ENCODE measurements around the gene HVCN1. TPM values are rescaled to one million over a fixed set of nuclear protein-coding genes. Genes with fewer than 3 reads are reported as not detected.

HVCN1 gene
- total RNA-seq, 1 donor from 2014 or later, result 29.2 TPM

DNA sequence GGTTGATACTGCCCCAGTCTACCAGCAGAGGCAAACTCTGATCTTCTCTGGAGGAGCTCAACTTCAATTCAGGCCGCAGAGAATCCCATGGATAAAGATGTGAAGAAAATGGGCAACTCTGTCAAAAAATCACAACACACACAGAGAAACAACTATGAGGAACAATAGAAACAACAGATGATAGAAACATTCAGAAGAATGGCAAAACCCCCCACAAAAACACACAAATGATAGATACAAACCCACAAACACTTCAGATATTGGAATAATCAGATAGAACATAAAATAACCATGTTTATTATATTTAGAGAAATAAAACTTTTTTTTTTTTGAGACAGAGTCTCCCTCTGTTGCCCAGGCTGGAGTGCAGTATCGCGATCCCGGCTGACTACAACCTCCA, 20.0 kb upstream of the HVCN1 start:
- TF ChIP-seq, protein P1, sequence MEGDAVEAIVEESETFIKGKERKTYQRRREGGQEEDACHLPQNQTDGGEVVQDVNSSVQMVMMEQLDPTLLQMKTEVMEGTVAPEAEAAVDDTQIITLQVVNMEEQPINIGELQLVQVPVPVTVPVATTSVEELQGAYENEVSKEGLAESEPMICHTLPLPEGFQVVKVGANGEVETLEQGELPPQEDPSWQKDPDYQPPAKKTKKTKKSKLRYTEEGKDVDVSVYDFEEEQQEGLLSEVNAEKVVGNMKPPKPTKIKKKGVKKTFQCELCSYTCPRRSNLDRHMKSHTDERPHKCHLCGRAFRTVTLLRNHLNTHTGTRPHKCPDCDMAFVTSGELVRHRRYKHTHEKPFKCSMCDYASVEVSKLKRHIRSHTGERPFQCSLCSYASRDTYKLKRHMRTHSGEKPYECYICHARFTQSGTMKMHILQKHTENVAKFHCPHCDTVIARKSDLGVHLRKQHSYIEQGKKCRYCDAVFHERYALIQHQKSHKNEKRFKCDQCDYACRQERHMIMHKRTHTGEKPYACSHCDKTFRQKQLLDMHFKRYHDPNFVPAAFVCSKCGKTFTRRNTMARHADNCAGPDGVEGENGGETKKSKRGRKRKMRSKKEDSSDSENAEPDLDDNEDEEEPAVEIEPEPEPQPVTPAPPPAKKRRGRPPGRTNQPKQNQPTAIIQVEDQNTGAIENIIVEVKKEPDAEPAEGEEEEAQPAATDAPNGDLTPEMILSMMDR (IDR thresholded peaks at IDR 0.05), result no peak
- Histone ChIP-seq H3K27me3 (ENCODE audit: low read depth) (no peaks in the 10 kb centered on the region), H3K9me3 (no peaks in the 10 kb centered on the region), H3K27ac (no peak overlapping the region), H3K36me3 (no peaks in the 10 kb centered on the region), H3K4me3 (no peak overlapping the region), H3K4me1 (no peaks in the 10 kb centered on the region)
- intact Hi-C loops (cut with DNase I), result no loop called here
- no peak for ATAC-seq
- DNase-seq, result no peak

DNA sequence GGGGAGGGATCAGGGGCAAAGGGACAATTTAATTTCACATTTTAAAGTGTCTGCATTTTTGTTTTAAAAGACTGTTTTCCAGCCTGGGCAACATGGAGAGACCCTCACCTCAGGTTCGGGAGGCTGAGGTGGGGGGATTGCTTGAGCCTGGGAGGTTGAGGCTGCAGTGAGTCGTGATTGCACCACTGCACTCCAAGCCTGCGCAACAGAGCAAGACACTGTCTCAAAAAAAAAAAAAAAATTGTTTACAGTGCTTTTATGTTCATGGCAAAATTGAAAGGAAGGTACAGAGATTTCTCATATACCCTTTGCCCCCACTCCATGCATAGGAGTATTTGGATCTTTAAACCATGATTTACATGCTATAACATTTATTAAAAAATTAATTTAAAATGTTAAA, 16.4 kb upstream of the HVCN1 start:
- no peaks in the 10 kb centered on the region for H3K36me3 ChIP-seq
- intact Hi-C loops (cut with DNase I), result no loop called here
- H3K4me3 ChIP-seq, result no peak overlapping the region
- no peaks in the 10 kb centered on the region for H3K9me3 ChIP-seq
- no peaks in the 10 kb centered on the region for H3K27me3 ChIP-seq (ENCODE audit: low read depth)
- TF ChIP-seq, protein P1 (IDR thresholded peaks at IDR 0.05), result no peak
- ATAC-seq (no peak), DNase-seq (no peak)
- no peak overlapping the region for H3K27ac ChIP-seq
- no peaks in the 10 kb centered on the region for H3K4me1 ChIP-seq

DNA sequence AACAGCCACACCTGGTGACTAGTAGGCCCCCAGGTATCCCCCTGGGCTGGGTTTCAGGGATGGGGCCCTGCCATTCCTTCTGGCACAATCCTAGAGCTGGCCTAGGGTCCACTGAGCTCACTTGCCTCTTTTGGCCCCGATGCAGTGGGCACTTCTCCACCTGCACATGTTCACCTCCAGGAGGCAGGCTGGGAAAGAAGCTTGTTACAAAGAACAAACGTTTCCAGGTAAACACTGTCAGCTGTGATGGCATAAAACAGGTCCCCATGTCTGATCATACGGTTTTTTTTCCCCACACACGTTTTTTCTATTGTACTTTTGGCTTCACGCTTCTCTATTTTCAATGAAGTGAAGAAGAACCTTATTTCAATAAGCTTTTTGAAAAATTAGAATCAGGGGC, 15.8 kb upstream of the HVCN1 start:
- TF ChIP-seq, protein P1 (IDR thresholded peaks at IDR 0.05), result no peak
- H3K27ac ChIP-seq, result no peak overlapping the region
- no peaks in the 10 kb centered on the region for H3K27me3 ChIP-seq (ENCODE audit: low read depth)
- no peak overlapping the region for H3K4me3 ChIP-seq
- intact Hi-C loops (cut with DNase I), result no loop called here
- ATAC-seq, result no peak
- no peaks in the 10 kb centered on the region for H3K9me3 ChIP-seq
- DNase-seq, result no peak
- H3K36me3 ChIP-seq, result no peaks in the 10 kb centered on the region
- no peaks in the 10 kb centered on the region for H3K4me1 ChIP-seq

DNA sequence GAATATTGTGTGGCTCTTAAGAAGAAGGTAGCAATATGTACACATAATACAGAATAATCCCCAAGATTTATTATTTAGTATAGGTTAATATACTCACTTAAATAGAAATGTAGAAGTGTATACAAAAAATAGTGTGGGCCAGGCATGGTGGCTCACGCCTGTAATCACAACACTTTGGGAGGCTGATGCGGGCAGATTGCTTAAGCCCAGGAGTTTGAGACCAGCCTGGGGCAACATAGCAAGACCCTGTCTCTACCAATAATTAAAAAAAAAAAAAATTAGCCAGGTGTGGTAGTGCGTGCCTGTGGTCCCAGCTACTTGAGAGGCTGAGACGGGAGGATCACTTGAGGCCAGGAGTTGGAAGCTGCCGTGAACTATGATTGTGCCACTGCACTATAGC, 15.3 kb upstream of the HVCN1 start:
- ATAC-seq, result no peak
- Histone ChIP-seq H3K27me3 (ENCODE audit: low read depth) (no peaks in the 10 kb centered on the region), H3K4me3 (no peak overlapping the region), H3K4me1 (peaks cover under 1% of the 10 kb centered on the region), H3K27ac (no peak overlapping the region), H3K9me3 (no peaks in the 10 kb centered on the region), H3K36me3 (no peaks in the 10 kb centered on the region)
- intact Hi-C loops (cut with DNase I), result no loop called here
- DNase-seq, result no peak
- TF ChIP-seq, protein P1 (IDR thresholded peaks at IDR 0.05), result no peak

DNA sequence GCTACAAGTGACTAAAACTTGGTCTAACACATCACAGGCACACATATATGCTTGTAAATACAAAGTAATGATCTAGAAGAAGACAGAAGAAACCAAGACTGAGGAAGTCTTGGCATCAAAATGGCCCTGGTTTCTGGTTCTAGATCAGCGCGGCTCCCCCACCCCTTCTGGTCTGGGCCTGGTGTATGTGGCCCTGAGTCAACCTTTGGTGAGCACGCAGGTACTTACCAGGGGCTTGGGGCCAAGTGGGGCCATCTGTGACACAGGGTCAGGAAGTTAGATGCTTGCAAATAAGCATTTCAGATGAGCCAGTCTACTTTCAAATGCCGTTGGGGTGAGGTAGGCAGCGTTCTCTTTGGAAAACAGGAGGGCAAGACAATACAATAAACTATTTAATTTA, 13.2 kb upstream of the HVCN1 start:
- Histone ChIP-seq H3K27ac (no peak overlapping the region), H3K4me3 (no peak overlapping the region), H3K27me3 (ENCODE audit: low read depth) (no peaks in the 10 kb centered on the region), H3K36me3 (no peaks in the 10 kb centered on the region), H3K9me3 (no peaks in the 10 kb centered on the region), H3K4me1 (peaks cover 18% of the 10 kb centered on the region)
- TF ChIP-seq, protein P1 (IDR thresholded peaks at IDR 0.05), result no peak
- no peak for ATAC-seq
- no peak for DNase-seq
- intact Hi-C loops (cut with DNase I), result no loop called here
